Stomach (tissue), 9 donors: ENCODE results near the gene VPS54. TPM values are rescaled to one million over a fixed set of nuclear protein-coding genes. Genes with fewer than 3 reads are reported as not detected.

Experiments used
- DNase-seq, 2 donors: peaks; one replicate each; pipeline versions ENCODE4 v3.0.0 to v3.0.0-alpha.2; 2013 to 2019
- H3K27ac ChIP-seq, 5 donors: fragments of 200-600 bp in 4 of 5; sonication (generic) in 4 of 5; one replicate each; pipeline ENCODE4 v1.5.1; 2013 to 2019; ENCODE audit warnings: mild to moderate bottlenecking in 1 of 5, moderate library complexity in 1 of 5
- H3K27me3 ChIP-seq, 3 donors: fragments of 200-600 bp; sonication (generic); one replicate each; pipeline ENCODE4 v1.5.1; 2017 to 2019; ENCODE audit warnings: mixed run types in 1 of 3
- H3K36me3 ChIP-seq, 4 donors: fragments of 200-600 bp; sonication (generic); 1 replicate in 3 of 4; 2 replicates in 1 of 4; pipeline ENCODE4 v1.5.1; 2016 to 2019
- H3K4me1 ChIP-seq, 4 donors: fragments of 200-600 bp; sonication (generic); one replicate each; pipeline ENCODE4 v1.5.1; 2016 to 2019
- H3K4me3 ChIP-seq, 4 donors: fragments of 200-600 bp; sonication (generic) in 3 of 4; one replicate each; pipeline ENCODE4 v1.5.1; 2016 to 2019; ENCODE audit warnings: mild to moderate bottlenecking in 1 of 4
- H3K9me3 ChIP-seq, 4 donors: fragments of 200-600 bp; sonication (generic); one replicate each; pipeline ENCODE4 v1.5.1; 2016 to 2019
- CTCF ChIP-seq, 7 experiments: fragments of 450-650 bp in 4 of 7; fragments of 200-600 bp in 3 of 7; sonication (generic) in 3 of 7; IDR thresholded peaks; one replicate each; pipeline ENCODE4 v1.5.1; 2016 to 2019; ENCODE audit warnings: antibody characterized with exemption in 7 of 7, control low read depth in 2 of 7, mild to moderate bottlenecking in 1 of 7
- EP300 ChIP-seq: sonication (generic); formaldehyde crosslinking; IDR thresholded peaks from one replicate; pipeline ENCODE4 v1.6.1; 2017; ENCODE audit warnings: antibody characterized with exemption
- POLR2A ChIP-seq, 4 donors: fragments of 450-650 bp; IDR thresholded peaks; one replicate each; pipeline ENCODE4 v1.6.1; 2016; ENCODE audit warnings: antibody characterized with exemption in 4 of 4, control low read depth in 2 of 4, mild to moderate bottlenecking in 1 of 4, moderate library complexity in 1 of 4
- POLR2AphosphoS5 ChIP-seq, 3 donors: sonication (generic); formaldehyde crosslinking; IDR thresholded peaks; one replicate each; pipeline ENCODE4 v1.6.1; 2016; ENCODE audit warnings: antibody characterized with exemption in 3 of 3
- WGBS, 5 donors: extraction: QIAGEN DNeasy Blood & Tissue Kit in 3 of 5; methylation state at CpG; one replicate each; pipeline versions ENCODE4 v1.1.5 to v1.1.7; 2013 to 2018; 5-methylcytosine and 5-hydroxymethylcytosine counted together
- intact Hi-C: fragments of 100-400 bp; cut with DNase I; formaldehyde crosslinking; loops from one replicate; pipeline ENCODE4 v1.15.1; 2023; ENCODE audit warnings: low total_unique reads
- polyA plus RNA-seq, 3 donors: library from polyadenylated mRNA; stranded (reverse); fragments of 200-250 nt; gene quantifications; one replicate each; pipeline ENCODE4 v1.2.3, GENCODE V29; 2013
- total RNA-seq, 5 donors: library from RNA; depleted of rRNA; stranded (reverse); fragments of >200 nt; gene quantifications; one replicate each; pipeline versions ENCODE4 v1.1.0 to v1.2.3, GENCODE V29; 2014 to 2016
- donor health status: healthy with polysubstance abuse.
- donor health status: Bipolar disorder and iron deficiency.
- donor health status: healthy.

The VPS54 gene
- total and polyA plus RNA-seq, 8 donors: 3.2 to 58.9 (median 13.1) TPM

- Histone ChIP-seq H3K27me3 (no peaks in the 10 kb centered on the region), H3K9me3 (no peaks in the 10 kb centered on the region), H3K4me3 (no peak overlapping the region), H3K27ac (no peak overlapping the region), H3K36me3 (no peaks in the 10 kb centered on the region), H3K4me1 (peaks cover 35 to 78% (median 54%) of the 10 kb centered on the region in 4 donors)
- TF ChIP-seq POLR2AphosphoS5 (IDR thresholded peaks at IDR 0.05): no peak
- TF ChIP-seq CTCF (IDR thresholded peaks at IDR 0.05): no peak
- no peak for TF ChIP-seq EP300
- no peak for TF ChIP-seq POLR2A (IDR thresholded peaks at IDR 0.05)
- 50 to 65% (median 57%) methylated on average over 1 of the region's 1 CpG for WGBS, 5 donors
- DNase-seq: peak in 1 of 2 donors; percentile 42
- intact Hi-C loops: no loop called here
Measured at GRCh38 chr2:63846487-63846886, 172.7 kb downstream of the VPS54 start.

GRCh38 chr2:63845866-63846265, 173.4 kb downstream of the VPS54 start:
- Histone ChIP-seq H3K4me3 (no peak overlapping the region), H3K36me3 (no peaks in the 10 kb centered on the region), H3K27me3 (no peaks in the 10 kb centered on the region), H3K4me1 (peaks cover 31 to 72% (median 51%) of the 10 kb centered on the region in 4 donors), H3K27ac (no peak overlapping the region), H3K9me3 (no peaks in the 10 kb centered on the region)
- intact Hi-C loops: no loop called here
- DNase-seq: no peak
- no peak for TF ChIP-seq CTCF (IDR thresholded peaks at IDR 0.05)
- WGBS, 5 donors: 88 to 97% (median 96%) methylated on average over 3 of the region's 3 CpGs

GRCh38 chr2:63844616-63845015, 174.6 kb downstream of the VPS54 start:
- no peak for DNase-seq
- Histone ChIP-seq H3K4me3 (no peak overlapping the region), H3K27me3 (no peaks in the 10 kb centered on the region), H3K9me3 (no peaks in the 10 kb centered on the region), H3K36me3 (no peaks in the 10 kb centered on the region), H3K27ac (no peak overlapping the region), H3K4me1 (peaks cover 34 to 64% (median 53%) of the 10 kb centered on the region in 4 donors)
- TF ChIP-seq POLR2A (IDR thresholded peaks at IDR 0.05): no peak
- TF ChIP-seq POLR2AphosphoS5 (IDR thresholded peaks at IDR 0.05): no peak
- TF ChIP-seq EP300: no peak
- no peak for TF ChIP-seq CTCF (IDR thresholded peaks at IDR 0.05)
- 81 to 90% (median 84%) methylated on average over 3 of the region's 3 CpGs for WGBS, 5 donors
- intact Hi-C loops: no loop called here

- H3K36me3 ChIP-seq: no peaks in the 10 kb centered on the region
- peak overlapping the region in 2 of 4 donors; percentile 62 to 86 for H3K4me3 ChIP-seq
- H3K27ac ChIP-seq: peak overlapping the region in 1 of 5 donors; percentile 99
- intact Hi-C loops: no loop called here
- no peaks in the 10 kb centered on the region for H3K27me3 ChIP-seq
- no peak for TF ChIP-seq CTCF (IDR thresholded peaks at IDR 0.05)
- no peak for TF ChIP-seq POLR2AphosphoS5 (IDR thresholded peaks at IDR 0.05)
- TF ChIP-seq POLR2A (IDR thresholded peaks at IDR 0.05): no peak
- no peak for TF ChIP-seq EP300
- WGBS, 5 donors: 82 to 94% (median 88%) methylated on average over 2 of the region's 2 CpGs
- no peak for DNase-seq
- no peaks in the 10 kb centered on the region for H3K9me3 ChIP-seq
- peaks cover 29 to 62% (median 45%) of the 10 kb centered on the region in 4 donors for H3K4me1 ChIP-seq
Measured at GRCh38 chr2:63843791-63844190, 175.4 kb downstream of the VPS54 start.
